ENCODE results near the gene LRRTM4.

The LRRTM4 gene

GRCh38 chr2:77521931-77522470, at the start of gene LRRTM4:
Gene LRRTM4 (minus strand): TSS chr2:77522376.
- no peak for DNase-seq

- no peak for DNase-seq
Measured at GRCh38 chr2:77571545-77571944, 49.4 kb upstream of the LRRTM4 start.

- DNase-seq, result no peak
Measured at GRCh38 chr2:77567723-77568122, 45.5 kb upstream of the LRRTM4 start.

GRCh38 chr2:77566582-77566981, 44.4 kb upstream of the LRRTM4 start:
- DNase-seq, result no peak

- DNase-seq, result no peak
Measured at GRCh38 chr2:77566131-77566530, 44.0 kb upstream of the LRRTM4 start.

- no peak for DNase-seq
Measured at GRCh38 chr2:77552956-77553355, 30.8 kb upstream of the LRRTM4 start.

GRCh38 chr2:77538031-77538430, 15.9 kb upstream of the LRRTM4 start:
- no peak for DNase-seq

- DNase-seq, result no peak
Measured at GRCh38 chr2:77522888-77523287, 712 bp upstream of the LRRTM4 start.

- DNase-seq, result no peak
Measured at GRCh38 chr2:77521548-77521891, 656 bp downstream of the LRRTM4 start.

- no peak for DNase-seq
Measured at GRCh38 chr2:77520641-77521547, 1.3 kb downstream of the LRRTM4 start.

- no peak for DNase-seq
Measured at GRCh38 chr2:77519888-77520506, 2.2 kb downstream of the LRRTM4 start.

- no peak for DNase-seq
Measured at GRCh38 chr2:77519164-77519887, 2.9 kb downstream of the LRRTM4 start.

GRCh38 chr2:77518311-77518710, 3.9 kb downstream of the LRRTM4 start:
- no peak for DNase-seq

- no peak for DNase-seq
Measured at GRCh38 chr2:77513191-77513590, 9.0 kb downstream of the LRRTM4 start.

- no peak for DNase-seq
Measured at GRCh38 chr2:77512507-77512906, 9.7 kb downstream of the LRRTM4 start.

- DNase-seq, result no peak
Measured at GRCh38 chr2:77508511-77508910, 13.7 kb downstream of the LRRTM4 start.

- DNase-seq, result no peak
Measured at GRCh38 chr2:77507657-77508056, 14.5 kb downstream of the LRRTM4 start.

- DNase-seq, result no peak
Measured at GRCh38 chr2:77488141-77488540, 34.0 kb downstream of the LRRTM4 start.

- no peak for DNase-seq
Measured at GRCh38 chr2:77487074-77487803, 34.9 kb downstream of the LRRTM4 start.

GRCh38 chr2:77484026-77484425, 38.1 kb downstream of the LRRTM4 start:
- DNase-seq, result no peak

GRCh38 chr2:77479895-77480294, 42.3 kb downstream of the LRRTM4 start:
- no peak for DNase-seq

- no peak for DNase-seq
Measured at GRCh38 chr2:77479395-77479794, 42.8 kb downstream of the LRRTM4 start.

GRCh38 chr2:77470096-77470495, 52.1 kb downstream of the LRRTM4 start:
- DNase-seq, result no peak
